OCI-LY3 (cell line): Measurements from ENCODE around the gene NAV1.

Experiments used
- H2AFZ ChIP-seq: fragments of 200-600, 300-600 bp; shearing (Covaris generic); 2 replicates; pipeline ENCODE4 v1.6.0; 2014; ENCODE audit warnings: antibody characterized with exemption, low read depth, low read length
- H3K27ac ChIP-seq: fragments of 200-600, 300-600 bp; sonication (generic); 2 replicates; pipeline ENCODE4 v1.5.1; 2014; ENCODE audit warnings: mild to moderate bottlenecking, low read length, moderate library complexity, mixed read lengths
- H3K27me3 ChIP-seq: fragments of 200-600, 300-600 bp; sonication (generic); 2 replicates; pipeline ENCODE4 v1.6.1; 2014; ENCODE audit warnings: low read depth, low read length, mixed read lengths
- H3K36me3 ChIP-seq: fragments of 200-600, 300-600 bp; sonication (generic); replicated peaks from 2 replicates; pipeline ENCODE3; 2014; ENCODE audit warnings: low read depth, low read length, mixed read lengths
- H3K4me1 ChIP-seq: fragments of 300-600, 200-600 bp; sonication (generic); 2 replicates; pipeline ENCODE4 v1.6.1; 2014; ENCODE audit warnings: low read length, mixed read lengths
- H3K4me2 ChIP-seq: fragments of 200-600, 300-600 bp; sonication (generic); 2 replicates; pipeline ENCODE4 v1.6.1; 2014; ENCODE audit warnings: low read length, mixed read lengths
- H3K4me3 ChIP-seq: fragments of 300-600, 200-600 bp; sonication (generic); 2 replicates; pipeline ENCODE4 v1.5.1; 2014; ENCODE audit warnings: antibody characterized with exemption, mild to moderate bottlenecking, low read length, moderate library complexity
- H3K79me2 ChIP-seq: fragments of 300-600, 200-600 bp; shearing (Covaris generic); 2 replicates; pipeline ENCODE4 v1.6.1; 2014; ENCODE audit warnings: mild to moderate bottlenecking, low read length, mixed read lengths
- H3K9ac ChIP-seq: fragments of 300-600, 200-600 bp; shearing (Covaris generic); 2 replicates; pipeline ENCODE4 v1.6.0; 2014; ENCODE audit warnings: mild to moderate bottlenecking, low read length, moderate library complexity
- H3K9me3 ChIP-seq: fragments of 200-600, 300-600 bp; shearing (Covaris generic); 2 replicates; pipeline ENCODE4 v1.6.1; 2014; ENCODE audit warnings: low read length, mixed read lengths; ENCODE audit not compliant: insufficient read depth
- H4K20me1 ChIP-seq: fragments of 200-600, 300-600 bp; sonication (generic); 2 replicates; pipeline ENCODE4 v1.6.1; 2016; ENCODE audit warnings: low read length, mixed read lengths; ENCODE audit not compliant: insufficient read depth
- EZH2phosphoT487 ChIP-seq: fragments of 200-600 bp; shearing (Covaris generic); IDR thresholded peaks from 2 replicates; pipeline ENCODE4 v1.6.1; 2018; ENCODE audit warnings: antibody characterized with exemption, mixed run types, low read depth
- TF ChIP-seq, protein P1 (sequence below): fragments of 200-600, 300-600 bp; sonication (generic); IDR thresholded peaks from 2 replicates; pipeline ENCODE4 v1.5.1; 2014; ENCODE audit warnings: antibody characterized with exemption, low read length, low read depth

NAV1 gene

DNA sequence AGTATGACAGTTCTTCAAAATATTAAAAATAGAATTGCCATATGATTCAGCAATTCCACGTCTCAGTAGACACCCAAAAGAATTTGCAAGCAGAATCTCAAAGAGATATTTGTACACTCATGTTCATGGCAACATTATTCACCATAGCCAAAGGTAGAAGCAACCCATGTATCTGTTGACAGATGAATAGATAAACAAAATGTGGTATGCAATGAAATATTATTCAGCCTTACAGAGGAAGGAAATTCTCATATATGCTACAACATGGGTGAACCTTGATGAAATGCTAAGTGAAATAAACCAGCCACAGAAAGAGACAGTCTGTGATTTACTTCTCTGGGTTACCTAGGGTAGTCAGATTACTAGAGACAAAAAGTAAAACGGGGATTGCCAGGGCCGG, 47.0 kb downstream of the NAV1 start:
- Histone ChIP-seq H3K4me1 (peaks cover 42% of the 10 kb centered on the region), H4K20me1 (no peaks in the 10 kb centered on the region), H3K27ac (peak overlapping the region; percentile 56), H3K36me3 (no peaks in the 10 kb centered on the region), H3K27me3 (0 out of 2 replicates have a peak, but pooled peaks cover 3% of the 10 kb centered on the region), H3K9ac (no peak overlapping the region), H2AFZ (no peak overlapping the region), H3K79me2 (no peaks in the 10 kb centered on the region), H3K4me2 (peak overlapping the region; percentile 58), H3K9me3 (no peaks in the 10 kb centered on the region), H3K4me3 (peak overlapping the region; percentile 0; the same call in 1 of the 2 replicates)
- TF ChIP-seq, protein P1, sequence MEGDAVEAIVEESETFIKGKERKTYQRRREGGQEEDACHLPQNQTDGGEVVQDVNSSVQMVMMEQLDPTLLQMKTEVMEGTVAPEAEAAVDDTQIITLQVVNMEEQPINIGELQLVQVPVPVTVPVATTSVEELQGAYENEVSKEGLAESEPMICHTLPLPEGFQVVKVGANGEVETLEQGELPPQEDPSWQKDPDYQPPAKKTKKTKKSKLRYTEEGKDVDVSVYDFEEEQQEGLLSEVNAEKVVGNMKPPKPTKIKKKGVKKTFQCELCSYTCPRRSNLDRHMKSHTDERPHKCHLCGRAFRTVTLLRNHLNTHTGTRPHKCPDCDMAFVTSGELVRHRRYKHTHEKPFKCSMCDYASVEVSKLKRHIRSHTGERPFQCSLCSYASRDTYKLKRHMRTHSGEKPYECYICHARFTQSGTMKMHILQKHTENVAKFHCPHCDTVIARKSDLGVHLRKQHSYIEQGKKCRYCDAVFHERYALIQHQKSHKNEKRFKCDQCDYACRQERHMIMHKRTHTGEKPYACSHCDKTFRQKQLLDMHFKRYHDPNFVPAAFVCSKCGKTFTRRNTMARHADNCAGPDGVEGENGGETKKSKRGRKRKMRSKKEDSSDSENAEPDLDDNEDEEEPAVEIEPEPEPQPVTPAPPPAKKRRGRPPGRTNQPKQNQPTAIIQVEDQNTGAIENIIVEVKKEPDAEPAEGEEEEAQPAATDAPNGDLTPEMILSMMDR: no peak
- TF ChIP-seq EZH2phosphoT487: no peak

DNA sequence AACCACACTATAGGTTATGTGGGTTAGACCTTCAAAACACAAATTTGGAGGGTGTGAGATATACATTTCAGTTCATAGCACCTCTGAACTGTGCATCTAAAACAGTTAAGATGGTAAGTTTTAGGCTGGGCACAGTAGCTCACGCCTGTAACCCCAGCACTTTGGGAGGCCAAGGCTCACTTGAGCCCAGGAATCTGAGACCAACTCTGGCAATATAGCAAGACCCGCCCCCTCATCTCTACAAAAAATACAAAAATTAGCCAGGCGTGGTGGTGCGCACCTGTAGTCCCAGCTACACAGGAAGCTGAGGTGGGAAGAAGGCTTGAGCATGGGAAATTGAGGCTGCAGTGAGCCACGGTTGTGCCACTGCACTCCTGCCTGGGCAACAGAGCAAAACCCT, 47.9 kb downstream of the NAV1 start:
- H3K4me2 ChIP-seq: peak overlapping the region; percentile 58
- H3K79me2 ChIP-seq: no peaks in the 10 kb centered on the region
- no peaks in the 10 kb centered on the region for H4K20me1 ChIP-seq

DNA sequence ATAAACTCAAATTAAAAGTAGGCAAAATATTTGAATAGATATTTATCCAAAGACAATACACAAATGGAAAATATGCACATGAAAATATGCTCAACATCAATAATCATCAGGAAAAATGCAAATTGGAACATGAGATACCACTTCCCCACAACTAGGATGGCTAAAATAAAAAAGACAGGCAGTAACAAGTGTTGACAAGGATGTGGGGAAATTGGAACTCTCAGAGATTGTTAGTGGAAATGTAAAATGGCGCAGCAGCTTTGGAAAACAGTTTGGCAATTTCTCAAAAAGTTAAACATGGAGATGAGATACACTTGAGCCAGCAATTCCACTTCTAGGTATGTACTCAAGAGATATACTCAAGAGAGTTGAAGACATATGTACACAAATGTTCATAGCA, 48.8 kb downstream of the NAV1 start:
- Histone ChIP-seq H3K27ac (no peak overlapping the region), H3K36me3 (no peaks in the 10 kb centered on the region), H3K4me3 (no peak overlapping the region), H3K9me3 (no peaks in the 10 kb centered on the region), H3K9ac (no peak overlapping the region), H3K27me3 (peaks cover 14% of the 10 kb centered on the region; the same call in 1 of the 2 replicates), H3K79me2 (no peaks in the 10 kb centered on the region), H3K4me1 (peaks cover 34% of the 10 kb centered on the region), H4K20me1 (no peaks in the 10 kb centered on the region), H3K4me2 (no peak overlapping the region), H2AFZ (no peak overlapping the region)
- TF ChIP-seq, protein P1: no peak
- no peak for TF ChIP-seq EZH2phosphoT487

More for the DNA sequence above, 47.9 kb downstream of the NAV1 start:
- Histone ChIP-seq H2AFZ (no peak overlapping the region), H3K27me3 (peaks cover 6% of the 10 kb centered on the region; the same call in 1 of the 2 replicates), H3K36me3 (no peaks in the 10 kb centered on the region), H3K27ac (peak overlapping the region; percentile 56), H3K9ac (no peak overlapping the region), H3K9me3 (no peaks in the 10 kb centered on the region), H3K4me3 (no peak overlapping the region), H3K4me1 (peaks cover 42% of the 10 kb centered on the region)
- TF ChIP-seq, protein P1: no peak
- no peak for TF ChIP-seq EZH2phosphoT487
